Naive thymus-derived CD4-positive, alpha-beta T cell (primary cell): ENCODE results near the gene DDX41. TPM values are rescaled to one million over a fixed set of nuclear protein-coding genes. Genes with fewer than 3 reads are reported as not detected.
"Not testable (repeated sequence)": the region's sequence is repeated elsewhere in the genome, so short reads cannot be mapped to it uniquely, and the experiment has no call there.

Source experiments
- ATAC-seq: fragments of 150-1000 bp; cut with Tn5 transposase; 2 replicates; pipeline ENCODE4 v1.10.0; 2021; ENCODE audit warnings: mild to moderate bottlenecking, moderate library complexity
- CTCF ChIA-PET: fragments of 350-600 bp; sonication (Branson Sonifier 250); formaldehyde crosslinking; loops from one replicate; lab custom pipeline; 2021; ENCODE audit warnings: antibody characterized with exemption; lab: Charles Lee
- POLR2A ChIA-PET: fragments of 350-600 bp; sonication (Branson Sonifier 250); formaldehyde crosslinking; loops from one replicate; lab custom pipeline; 2021; ENCODE audit warnings: antibody characterized with exemption, inconsistent platforms; lab: Charles Lee
- DNase-seq, 9 donors: peaks; one replicate each; pipeline versions ENCODE4 v3.0.0 to v3.0.0-alpha.2; 2020 to 2022; ENCODE audit warnings: mixed read lengths in 1 of 9
- H3K27ac ChIP-seq: one replicate; pipeline ENCODE4 v1.7.0; 2013; ENCODE audit warnings: mild to moderate bottlenecking, low read depth, low read length, moderate library complexity
- H3K27me3 ChIP-seq, 2 donors: one replicate each; pipeline ENCODE4 v1.7.0; 2013; ENCODE audit warnings: low read length in 2 of 2, mild to moderate bottlenecking in 2 of 2, moderate library complexity in 2 of 2; ENCODE audit not compliant: control insufficient read depth in 2 of 2, insufficient read depth in 2 of 2
- H3K36me3 ChIP-seq, 3 experiments: 1 replicate in 2 of 3; 2 replicates in 1 of 3; pipeline ENCODE4 v1.7.0; 2013; ENCODE audit warnings: low read length in 3 of 3, mild to moderate bottlenecking in 3 of 3, moderate library complexity in 1 of 3; ENCODE audit not compliant: insufficient read depth in 3 of 3, control insufficient read depth in 2 of 3
- H3K4me1 ChIP-seq, 2 donors: one replicate each; pipeline ENCODE4 v1.7.0; 2013; ENCODE audit warnings: low read length in 2 of 2, mild to moderate bottlenecking in 2 of 2, moderate library complexity in 1 of 2; ENCODE audit not compliant: control insufficient read depth in 2 of 2, insufficient read depth in 2 of 2
- H3K4me3 ChIP-seq: 2 replicates; pipeline ENCODE4 v1.7.0; 2013; ENCODE audit warnings: mild to moderate bottlenecking, low read length
- H3K9me3 ChIP-seq, 3 experiments: 1 replicate in 2 of 3; 2 replicates in 1 of 3; pipeline ENCODE4 v1.7.0; 2013; ENCODE audit warnings: low read length in 3 of 3; ENCODE audit not compliant: control insufficient read depth in 2 of 3
- H3K27ac Mint-ChIP-seq, 9 donors: one replicate each; pipeline ENCODE4 v1.8.0; 2020 to 2022; ENCODE audit warnings: mixed read lengths in 9 of 9, mild to moderate bottlenecking in 8 of 9, moderate library complexity in 5 of 9, inconsistent platforms in 2 of 9
- H3K27me3 Mint-ChIP-seq, 5 donors: one replicate each; pipeline ENCODE4 v1.8.0; 2021 to 2022; ENCODE audit warnings: mixed read lengths in 5 of 5, mild to moderate bottlenecking in 1 of 5
- H3K36me3 Mint-ChIP-seq, 5 donors: one replicate each; pipeline ENCODE4 v1.8.0; 2020 to 2022; ENCODE audit warnings: mixed read lengths in 5 of 5, mild to moderate bottlenecking in 3 of 5, inconsistent platforms in 1 of 5
- H3K4me1 Mint-ChIP-seq, 7 donors: one replicate each; pipeline ENCODE4 v1.8.0; 2020 to 2022; ENCODE audit warnings: mixed read lengths in 7 of 7, mild to moderate bottlenecking in 3 of 7, inconsistent platforms in 1 of 7
- H3K4me3 Mint-ChIP-seq, 10 donors: one replicate each; pipeline ENCODE4 v1.8.0; 2020 to 2022; ENCODE audit warnings: mild to moderate bottlenecking in 10 of 10, mixed read lengths in 10 of 10, moderate library complexity in 6 of 10, inconsistent platforms in 2 of 10
- H3K9me3 Mint-ChIP-seq, 11 donors: one replicate each; pipeline ENCODE4 v1.8.0; 2020 to 2022; ENCODE audit warnings: mixed read lengths in 11 of 11, mild to moderate bottlenecking in 4 of 11, inconsistent platforms in 1 of 11, moderate library complexity in 1 of 11
- intact Hi-C, 2 donors: fragments of 100-400 bp; cut with micrococcal nuclease; formaldehyde crosslinking; loops; one replicate each; pipeline ENCODE4 v1.15.1; 2023
- polyA plus RNA-seq, 2 donors: library from polyadenylated mRNA; unstranded; fragments of 300-500 nt; fragmentation: Illumina TruSeq; gene quantifications; one replicate each; pipeline ENCODE4 v1.2.3, GENCODE V29; 2021
- total RNA-seq, 6 experiments: library from RNA in 5 of 6; stranded (reverse) in 5 of 6; gene quantifications; 1 replicate in 5 of 6; 2 replicates in 1 of 6; pipeline ENCODE4 v1.2.3 and lab custom pipeline; 2021 to 2026

Gene DDX41
- total and polyA plus RNA-seq, 7 experiments from 2014 or later = 39.2 to 126 (median 71.8) TPM

DNA sequence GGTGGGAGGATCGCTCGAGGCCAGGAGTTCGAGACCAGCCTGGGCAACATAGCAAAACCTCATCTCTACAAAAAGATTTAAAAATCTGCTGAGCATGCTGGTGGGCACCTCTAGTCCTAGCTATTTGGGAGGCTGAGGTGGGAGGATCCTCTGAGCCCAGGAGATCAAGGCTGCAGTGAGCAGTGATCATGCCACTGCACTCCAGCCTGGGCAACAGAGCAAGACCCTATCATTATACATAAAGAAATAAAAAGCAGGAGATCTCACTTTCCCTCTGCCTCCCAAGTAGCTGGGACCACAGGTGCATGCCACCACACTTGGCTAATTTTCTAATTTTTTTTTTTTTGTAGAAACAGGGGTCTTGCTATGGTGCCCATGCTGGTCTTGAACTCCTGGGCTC lies 31.0 kb downstream of the DDX41 start:
- H3K4me1 ChIP-seq, H3K4me3 ChIP-seq, H3K4me3 Mint-ChIP-seq, CTCF ChIA-PET, H3K9me3 ChIP-seq, H3K27me3 Mint-ChIP-seq, intact Hi-C loops, H3K27ac Mint-ChIP-seq, POLR2A ChIA-PET, H3K9me3 Mint-ChIP-seq, H3K4me1 Mint-ChIP-seq, H3K27ac ChIP-seq, H3K27me3 ChIP-seq, H3K36me3 Mint-ChIP-seq, ATAC-seq, DNase-seq: not testable (repeated sequence)
- peaks cover 0 to 14% (median 0%) of the 10 kb centered on the region in 3 experiments for H3K36me3 ChIP-seq

- no peaks in the 10 kb centered on the region for H3K27me3 ChIP-seq
- ATAC-seq (no peak), DNase-seq (no peak)
- peaks cover 0 to 4% (median 1%) of the 10 kb centered on the region in 7 donors for H3K4me1 Mint-ChIP-seq
- H3K4me3 ChIP-seq = no peak overlapping the region
- H3K9me3 ChIP-seq = no peaks in the 10 kb centered on the region
- H3K27me3 Mint-ChIP-seq = no peaks in the 10 kb centered on the region
- CTCF ChIA-PET = no interaction called here
- peaks cover 0 to 14% (median 0%) of the 10 kb centered on the region in 3 experiments for H3K36me3 ChIP-seq
- no peak overlapping the region for H3K4me3 Mint-ChIP-seq
- H3K4me1 ChIP-seq = no peaks in the 10 kb centered on the region
- peaks cover 0 to 5% (median 0%) of the 10 kb centered on the region in 5 donors for H3K36me3 Mint-ChIP-seq
- no peaks in the 10 kb centered on the region for H3K9me3 Mint-ChIP-seq
- peak overlapping the region in 1 of 9 donors; percentile 66 for H3K27ac Mint-ChIP-seq
- POLR2A ChIA-PET = interaction anchor here (1.2 kb wide), 1 partner anchor 134 kb away, joined by 3 read pairs; no protein-coding TSS in a partner anchor
- intact Hi-C loops = no loop called here
- no peak overlapping the region for H3K27ac ChIP-seq
These were observed 31.7 kb downstream of the DDX41 start for GRCh38 chr5:177484902-177485549.

- Mint-ChIP-seq H3K27me3 (no peaks in the 10 kb centered on the region), H3K4me1 (peaks cover 4 to 10% (median 9%) of the 10 kb centered on the region in 7 donors), H3K4me3 (no peak overlapping the region), H3K36me3 (peaks cover 0 to 5% (median 0%) of the 10 kb centered on the region in 5 donors), H3K9me3 (no peaks in the 10 kb centered on the region), H3K27ac (no peak overlapping the region)
- Histone ChIP-seq H3K4me3 (no peak overlapping the region), H3K4me1 (peaks cover 0 to 2% of the 10 kb centered on the region in 2 donors), H3K27me3 (no peaks in the 10 kb centered on the region), H3K9me3 (no peaks in the 10 kb centered on the region), H3K36me3 (peaks cover 0 to 13% (median 0%) of the 10 kb centered on the region in 3 experiments), H3K27ac (no peak overlapping the region)
- DNase-seq = no peak
- POLR2A ChIA-PET = interaction anchor here (1.2 kb wide), 1 partner anchor 134 kb away, joined by 3 read pairs; no protein-coding TSS in a partner anchor
- ATAC-seq = no peak
- intact Hi-C loops = no loop called here
- CTCF ChIA-PET = no interaction called here
These were observed 32.5 kb downstream of the DDX41 start for GRCh38 chr5:177483994-177484901.

DNA sequence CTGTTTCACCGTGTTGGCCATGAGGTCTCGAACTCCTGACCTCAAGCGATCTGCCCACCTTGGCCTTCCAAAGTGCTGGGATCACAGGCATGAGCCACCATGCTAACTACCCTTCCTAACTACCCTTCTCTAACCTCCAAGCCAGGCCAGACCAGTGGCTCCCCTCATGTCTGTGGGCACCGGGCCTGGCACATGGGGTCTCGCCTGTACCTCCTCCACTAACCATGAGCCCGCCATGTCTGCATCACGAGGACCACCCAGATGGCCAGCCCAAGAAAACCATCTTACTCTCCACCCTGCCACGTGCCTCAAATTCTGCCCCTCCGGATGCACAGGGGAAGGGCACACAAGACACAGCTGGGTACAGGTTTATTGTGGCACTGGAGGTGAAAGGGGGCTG lies 33.7 kb downstream of the DDX41 start:
- H3K27me3 Mint-ChIP-seq = no peaks in the 10 kb centered on the region
- H3K4me3 Mint-ChIP-seq = no peak overlapping the region
- intact Hi-C loops = no loop called here
- Histone ChIP-seq H3K27ac (no peak overlapping the region), H3K9me3 (no peaks in the 10 kb centered on the region), H3K27me3 (no peaks in the 10 kb centered on the region), H3K4me3 (no peak overlapping the region), H3K4me1 (peaks cover 0 to 9% of the 10 kb centered on the region in 2 donors), H3K36me3 (peaks cover 0 to 8% (median 0%) of the 10 kb centered on the region in 3 experiments)
- peaks cover 11 to 21% (median 17%) of the 10 kb centered on the region in 7 donors for H3K4me1 Mint-ChIP-seq
- H3K9me3 Mint-ChIP-seq = no peaks in the 10 kb centered on the region
- ATAC-seq (no peak), DNase-seq (no peak)
- H3K36me3 Mint-ChIP-seq = peaks cover 0 to 8% (median 0%) of the 10 kb centered on the region in 5 donors
- POLR2A ChIA-PET = no interaction called here
- CTCF ChIA-PET = no interaction called here
- H3K27ac Mint-ChIP-seq = peak overlapping the region in 2 of 9 donors; percentile 32 to 36

DNA sequence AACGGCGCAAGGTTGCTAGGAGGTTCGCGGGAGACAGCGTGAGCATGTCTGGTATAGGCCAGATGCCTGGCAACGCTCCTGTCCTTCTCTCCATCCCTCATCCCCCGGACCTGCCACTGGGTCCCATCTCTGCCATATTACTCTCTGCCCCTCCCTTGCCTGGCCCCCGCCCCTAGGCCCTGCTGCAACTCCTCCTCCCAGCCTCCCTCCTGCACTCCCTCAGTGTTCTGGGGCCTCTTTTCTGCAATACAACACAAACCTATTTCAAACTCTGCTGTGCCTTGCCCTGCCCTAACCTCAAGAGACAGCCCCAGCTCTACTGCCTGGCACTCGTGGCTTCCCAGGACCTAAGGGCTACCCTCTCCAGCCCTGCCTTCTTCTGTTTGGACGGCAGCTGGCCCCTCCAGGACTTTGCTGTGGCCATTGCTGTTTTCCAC lies 34.4 kb downstream of the DDX41 start:
- CTCF ChIA-PET = no interaction called here
- POLR2A ChIA-PET = no interaction called here
- intact Hi-C loops = no loop called here
- H3K4me1 Mint-ChIP-seq = peaks cover 11 to 26% (median 20%) of the 10 kb centered on the region in 7 donors
- DNase-seq = no peak
- Histone ChIP-seq H3K27me3 (no peaks in the 10 kb centered on the region), H3K36me3 (peaks cover 0 to 4% (median 0%) of the 10 kb centered on the region in 3 experiments), H3K9me3 (no peaks in the 10 kb centered on the region), H3K4me1 (peaks cover 0 to 9% of the 10 kb centered on the region in 2 donors), H3K4me3 (no peak overlapping the region), H3K27ac (no peak overlapping the region)
- no peaks in the 10 kb centered on the region for H3K9me3 Mint-ChIP-seq
- no peak for ATAC-seq
- H3K27me3 Mint-ChIP-seq = no peaks in the 10 kb centered on the region
- H3K36me3 Mint-ChIP-seq = peaks cover 0 to 8% (median 0%) of the 10 kb centered on the region in 5 donors
- H3K27ac Mint-ChIP-seq = peak overlapping the region in 1 of 9 donors; percentile 20
- no peak overlapping the region for H3K4me3 Mint-ChIP-seq

- Mint-ChIP-seq H3K27me3 (no peaks in the 10 kb centered on the region), H3K36me3 (peaks cover 0 to 5% (median 0%) of the 10 kb centered on the region in 5 donors), H3K9me3 (no peaks in the 10 kb centered on the region), H3K4me1 (peaks cover 21 to 39% (median 34%) of the 10 kb centered on the region in 7 donors), H3K27ac (peak overlapping the region in 7 of 9 donors; percentile 23 to 95 (median 89)), H3K4me3 (peak overlapping the region in 1 of 10 donors; percentile 24)
- intact Hi-C loops = loop anchor here in 1 of 2 donors (1.0 to 2.0 kb wide), 2 partner anchors 18 to 25 kb away; partner anchors contain the start of gene PDLIM7
- peaks cover 0 to 19% of the 10 kb centered on the region in 2 donors for H3K4me1 ChIP-seq
- POLR2A ChIA-PET = interaction anchor here (0.6 to 1.7 kb wide), 4 partner anchors 9 to 76 kb away, joined by 3 to 5 read pairs (median 3); partner anchors contain the start of gene PDLIM7
- H3K4me3 ChIP-seq = no peak overlapping the region
- CTCF ChIA-PET = interaction anchor here (0.9 to 1.6 kb wide), 2 partner anchors 22 to 97 kb away, joined by 3 to 4 read pairs; no protein-coding TSS in a partner anchor
- H3K36me3 ChIP-seq = no peaks in the 10 kb centered on the region
- H3K27me3 ChIP-seq = no peaks in the 10 kb centered on the region
- H3K9me3 ChIP-seq = no peaks in the 10 kb centered on the region
- H3K27ac ChIP-seq = no peak overlapping the region
- ATAC-seq = no peak
- DNase-seq = no peak
These were observed 37.0 kb downstream of the DDX41 start for GRCh38 chr5:177479774-177480173.
